HFF-Myc (cell line): Measurements from ENCODE around the gene SPDYE3.
"Not testable (repeated sequence)": the region's sequence is repeated elsewhere in the genome, so short reads cannot be mapped to it uniquely, and the experiment has no call there.

ENCODE experiments used
- DNase-seq: peaks from one replicate; pipeline ENCODE4 v3.0.0-alpha.2; 2011; ENCODE audit warnings: low read depth; ENCODE audit errors: extremely low read depth
- H3K4me3 ChIP-seq: replicated peaks from 2 replicates; pipeline ENCODE4 v1.5.1; 2011; ENCODE audit warnings: low read depth, mild to moderate bottlenecking, control low read depth, low read length
- TF ChIP-seq, protein P1 (sequence below): IDR thresholded peaks from 2 replicates; pipeline ENCODE4 v1.5.1; 2012; ENCODE audit warnings: mild to moderate bottlenecking, low read depth, low read length, control low read depth; ENCODE audit errors: missing control alignments

Gene SPDYE3

DNA sequence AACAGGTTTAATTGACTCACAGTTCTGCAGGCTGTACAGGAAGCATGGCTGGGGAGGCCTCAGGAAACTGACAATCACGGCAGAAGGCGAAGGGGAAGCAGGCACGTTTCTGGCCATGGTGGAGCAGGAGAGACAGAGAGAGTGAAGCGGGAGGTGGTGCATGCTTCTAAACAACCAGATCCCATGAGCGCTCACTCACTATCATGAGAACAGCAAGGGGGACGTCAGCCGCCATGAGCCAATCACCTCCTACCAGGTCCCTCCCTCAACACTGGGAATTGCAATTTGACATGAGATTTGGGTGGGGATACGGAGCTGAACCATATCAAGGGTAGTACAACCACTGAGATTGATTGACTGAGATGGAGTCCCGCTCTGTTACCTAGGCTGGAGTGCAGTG, 18.2 kb downstream of the SPDYE3 start:
- DNase-seq, H3K4me3 ChIP-seq: not testable (repeated sequence)

DNA sequence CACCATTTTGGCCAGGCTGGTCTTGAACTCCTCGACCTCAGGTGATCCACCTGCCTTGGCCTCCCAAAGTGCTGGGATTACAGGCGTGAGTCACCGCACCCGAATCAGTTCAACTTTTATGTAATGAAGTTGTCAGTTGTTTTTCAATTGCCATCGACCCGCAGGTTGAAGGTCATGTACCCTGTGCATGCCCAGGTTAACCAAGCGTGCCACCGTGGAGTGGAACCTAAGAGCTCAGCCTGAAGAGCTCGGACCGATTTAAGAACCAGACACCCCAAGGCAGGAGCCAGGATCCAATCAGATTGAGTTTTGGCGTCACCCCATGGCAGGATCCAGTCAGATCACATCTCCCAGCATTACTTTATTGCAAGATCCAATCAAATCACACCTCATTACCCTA, 19.4 kb downstream of the SPDYE3 start:
- DNase-seq = not testable (repeated sequence)

DNA sequence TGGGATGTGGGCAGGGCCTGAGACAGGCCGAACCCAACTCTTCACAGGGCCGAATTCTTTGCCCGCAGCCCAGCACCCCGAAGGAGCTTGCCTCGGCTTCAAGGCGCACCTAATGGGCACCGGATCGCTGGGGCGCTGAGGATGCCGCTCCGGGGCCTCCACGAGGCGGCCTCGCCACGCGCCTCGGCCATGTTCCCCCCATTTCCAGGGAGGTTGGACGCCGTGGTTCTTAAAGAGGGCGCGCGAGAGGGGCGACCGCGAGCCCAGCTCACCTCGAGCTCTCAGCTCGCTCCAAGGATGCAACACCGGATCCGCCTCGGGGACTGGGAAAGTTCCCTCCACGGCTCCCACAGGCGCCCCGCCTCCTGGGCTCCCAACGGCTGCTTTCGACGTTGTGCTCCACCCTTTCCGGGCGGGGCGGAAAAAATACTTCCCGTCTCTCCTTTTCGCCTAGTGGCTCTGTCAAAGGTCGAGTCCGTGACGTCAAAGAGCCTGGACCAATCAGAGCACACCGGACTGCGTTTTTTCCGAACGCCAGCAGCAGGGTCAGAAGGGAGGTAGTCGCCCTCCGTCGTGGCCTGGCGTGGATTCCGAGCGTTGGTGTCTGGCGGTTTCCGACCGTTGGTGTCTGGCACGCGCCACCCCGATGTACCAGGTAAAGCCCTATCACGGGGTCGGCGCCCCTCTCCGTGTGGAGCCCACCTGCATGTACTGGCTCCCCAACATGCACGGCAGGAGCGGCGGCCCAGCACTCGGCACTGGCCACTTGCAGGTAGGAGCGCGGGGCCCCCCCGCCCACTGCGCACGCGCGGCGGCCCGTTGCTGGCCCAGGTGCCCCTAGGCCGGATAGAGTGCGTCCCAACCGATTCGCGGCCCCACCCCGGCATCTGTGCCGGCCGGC, 28.3 kb downstream of the SPDYE3 start:
- peak; percentile 72 for DNase-seq
- peak overlapping the region; percentile 60 for H3K4me3 ChIP-seq

More for the DNA sequence above, 19.4 kb downstream of the SPDYE3 start:
- not testable (repeated sequence) for H3K4me3 ChIP-seq

GRCh38 chr7:100338083-100338696, 30.7 kb downstream of the SPDYE3 start:
- DNase-seq, H3K4me3 ChIP-seq: not testable (repeated sequence)

DNA sequence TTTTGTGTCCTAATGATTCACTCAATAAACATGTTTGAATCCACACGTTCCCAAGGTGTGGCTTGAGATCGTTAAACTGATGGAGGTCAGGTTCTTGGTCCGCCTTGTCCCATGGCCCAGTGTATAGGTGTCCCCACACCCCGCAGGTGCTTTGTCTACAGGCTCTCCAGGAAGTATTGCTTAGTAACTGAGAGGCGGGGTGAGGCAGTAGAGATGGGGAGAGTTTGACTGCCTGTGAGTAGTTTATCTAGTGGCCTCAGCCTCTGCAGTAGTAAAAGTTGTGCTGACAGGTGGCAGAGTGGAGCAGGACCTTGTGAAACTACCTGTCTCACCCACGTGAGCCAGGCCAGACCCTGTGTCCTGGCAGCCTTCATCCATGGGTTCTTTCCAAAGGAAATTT, 33.8 kb downstream of the SPDYE3 start:
- DNase-seq, H3K4me3 ChIP-seq: not testable (repeated sequence)

DNA sequence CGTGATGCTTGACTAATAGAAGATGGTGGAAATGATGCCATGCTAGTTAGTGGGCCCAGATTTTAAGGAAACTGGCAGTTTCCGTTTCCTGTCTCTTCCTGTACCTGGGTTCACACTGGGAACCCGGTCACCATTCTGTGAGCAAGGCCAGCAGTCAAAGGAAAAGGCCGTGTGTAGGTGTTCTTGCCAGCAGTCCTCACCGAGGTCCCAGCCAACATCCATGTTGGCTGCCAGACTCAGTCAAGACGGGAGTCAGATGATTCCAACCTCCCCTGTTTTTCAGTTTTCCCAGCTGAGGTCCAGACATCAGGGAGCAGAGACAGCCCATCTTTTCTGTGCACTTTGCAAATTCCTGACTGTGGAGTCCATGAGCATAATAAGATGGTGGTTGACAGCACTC, 35.3 kb downstream of the SPDYE3 start:
- no peak overlapping the region for H3K4me3 ChIP-seq
- DNase-seq = no peak
- TF ChIP-seq, protein P1, sequence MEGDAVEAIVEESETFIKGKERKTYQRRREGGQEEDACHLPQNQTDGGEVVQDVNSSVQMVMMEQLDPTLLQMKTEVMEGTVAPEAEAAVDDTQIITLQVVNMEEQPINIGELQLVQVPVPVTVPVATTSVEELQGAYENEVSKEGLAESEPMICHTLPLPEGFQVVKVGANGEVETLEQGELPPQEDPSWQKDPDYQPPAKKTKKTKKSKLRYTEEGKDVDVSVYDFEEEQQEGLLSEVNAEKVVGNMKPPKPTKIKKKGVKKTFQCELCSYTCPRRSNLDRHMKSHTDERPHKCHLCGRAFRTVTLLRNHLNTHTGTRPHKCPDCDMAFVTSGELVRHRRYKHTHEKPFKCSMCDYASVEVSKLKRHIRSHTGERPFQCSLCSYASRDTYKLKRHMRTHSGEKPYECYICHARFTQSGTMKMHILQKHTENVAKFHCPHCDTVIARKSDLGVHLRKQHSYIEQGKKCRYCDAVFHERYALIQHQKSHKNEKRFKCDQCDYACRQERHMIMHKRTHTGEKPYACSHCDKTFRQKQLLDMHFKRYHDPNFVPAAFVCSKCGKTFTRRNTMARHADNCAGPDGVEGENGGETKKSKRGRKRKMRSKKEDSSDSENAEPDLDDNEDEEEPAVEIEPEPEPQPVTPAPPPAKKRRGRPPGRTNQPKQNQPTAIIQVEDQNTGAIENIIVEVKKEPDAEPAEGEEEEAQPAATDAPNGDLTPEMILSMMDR = no peak

DNA sequence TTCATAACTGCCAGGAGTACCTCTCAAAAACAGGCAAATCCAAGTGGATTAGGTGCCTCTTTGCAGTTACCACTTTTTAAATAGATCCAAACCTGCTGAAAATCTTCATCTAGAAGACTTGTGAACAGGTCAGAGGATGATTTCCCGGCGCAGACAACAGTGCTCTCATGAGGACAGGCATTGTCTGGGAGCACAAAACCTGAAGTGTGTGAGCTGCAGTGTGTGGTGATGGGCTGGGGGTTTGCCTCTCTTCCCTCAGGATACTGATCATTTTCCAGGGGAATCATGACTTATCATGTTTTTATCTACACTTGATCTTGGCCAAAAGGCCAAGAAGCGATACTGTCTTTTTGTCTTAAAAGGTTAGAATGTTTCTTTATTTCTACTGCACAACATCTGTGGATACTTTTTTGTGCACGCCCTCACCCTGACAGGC, 36.6 kb downstream of the SPDYE3 start:
- DNase-seq, H3K4me3 ChIP-seq: not testable (repeated sequence)

- DNase-seq = peak; percentile 5
- TF ChIP-seq, protein P1 = peak; percentile 62
- H3K4me3 ChIP-seq = not testable (repeated sequence)
Observed at GRCh38 chr7:100344560-100345287, 37.2 kb downstream of the SPDYE3 start.

DNA sequence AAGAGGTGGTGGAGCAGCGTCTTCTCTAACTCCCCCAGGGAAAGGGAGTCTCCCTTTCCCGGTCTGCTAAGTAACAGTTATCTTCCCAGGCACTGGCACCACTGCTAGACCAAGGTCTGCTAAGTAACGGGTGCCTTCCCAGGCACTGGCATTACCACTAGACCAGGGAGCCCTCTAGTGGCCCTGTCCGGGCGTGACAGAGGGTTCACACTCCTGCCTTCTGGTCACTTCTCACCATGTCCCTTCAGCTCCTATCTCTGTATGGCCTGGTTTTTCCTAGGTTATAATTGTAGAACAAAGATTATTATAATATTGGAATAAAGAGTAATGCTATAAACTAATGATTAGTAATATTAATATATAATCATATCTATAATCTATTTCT, 37.8 kb downstream of the SPDYE3 start:
- H3K4me3 ChIP-seq, DNase-seq: not testable (repeated sequence)
- TF ChIP-seq, protein P1 = peak; percentile 43

- no peak for DNase-seq
- no peak overlapping the region for H3K4me3 ChIP-seq
- TF ChIP-seq, protein P1 = no peak
Observed at GRCh38 chr7:100346921-100347320, 39.4 kb downstream of the SPDYE3 start.
